K562 (cell line): Measurements from ENCODE around the gene ZNF672. TPM values are rescaled to one million over a fixed set of nuclear protein-coding genes. Genes with fewer than 3 reads are reported as not detected.

Source experiments
- BRD9 ChIP-seq: fragments of 450-650 bp; IDR thresholded peaks from 2 replicates; pipeline ENCODE4 v1.6.1; 2018; ENCODE audit warnings: low read depth; ENCODE audit not compliant: partially characterized antibody
- CSDE1 ChIP-seq, 2 experiments: fragments of 450-650 bp; IDR thresholded peaks; 2 replicates each; pipeline ENCODE4 v1.6.1; 2016; ENCODE audit warnings: mild to moderate bottlenecking in 1 of 2
- DPF2 ChIP-seq: fragments of 450-650 bp; IDR thresholded peaks from 2 replicates; pipeline ENCODE4 v1.6.1; 2016
- ELK1 ChIP-seq: sonication (generic); formaldehyde crosslinking; IDR thresholded peaks from 2 replicates; pipeline ENCODE4 v1.8.1; 2022; ENCODE audit warnings: missing genetic modification reagents
- FOXA1 ChIP-seq: fragments of 450-650 bp; IDR thresholded peaks from 2 replicates; pipeline ENCODE4 v1.6.1; 2016; ENCODE audit warnings: mild to moderate bottlenecking, borderline replicate concordance
- HES1 ChIP-seq: fragments of 450-650 bp; IDR thresholded peaks from 2 replicates; pipeline ENCODE4 v1.6.1; 2016; ENCODE audit warnings: low read depth, mild to moderate bottlenecking, moderate library complexity
- HMG20A ChIP-seq: fragments of 450-650 bp; formaldehyde crosslinking; conservative IDR thresholded peaks from 2 replicates; pipeline ENCODE4 v1.4.0; 2020; ENCODE audit warnings: mild to moderate bottlenecking, mixed read lengths
- MEIS2 ChIP-seq: fragments of 450-650 bp; IDR thresholded peaks from 2 replicates; pipeline ENCODE4 v1.6.1; 2014; ENCODE audit warnings: mild to moderate bottlenecking; ENCODE audit not compliant: partially characterized antibody
- NFIC ChIP-seq: fragments of 450-650 bp; IDR thresholded peaks from 2 replicates; pipeline ENCODE4 v1.6.1; 2017; ENCODE audit warnings: mild to moderate bottlenecking, inconsistent platforms
- RNF219 ChIP-seq: fragments of 250-450 bp; sonication (Bioruptor Pico); IDR thresholded peaks from 2 replicates; pipeline ENCODE4 v1.5.0; 2022; ENCODE audit warnings: mild to moderate bottlenecking
- SMARCE1 ChIP-seq: fragments of 450-650 bp; IDR thresholded peaks from 2 replicates; pipeline ENCODE4 v1.7.1; 2016; ENCODE audit warnings: mild to moderate bottlenecking
- SRSF7 ChIP-seq: fragments of 200-400 bp; formaldehyde crosslinking; optimal IDR thresholded peaks from 2 replicates; pipeline ENCODE3; 2017; ENCODE audit warnings: mild to moderate bottlenecking, low read depth, low read length
- ZBTB1 ChIP-seq: sonication (generic); formaldehyde crosslinking; IDR thresholded peaks from 2 replicates; pipeline ENCODE4 v1.8.1; 2023; ENCODE audit warnings: missing genetic modification reagents, low read depth, mild to moderate bottlenecking, borderline replicate concordance
- ZHX1 ChIP-seq: fragments of 150-350 bp; conservative IDR thresholded peaks from 2 replicates; pipeline ENCODE4 v1.6.1; 2014; ENCODE audit warnings: low read length
- ZNF239 ChIP-seq: fragments of 250-450 bp; sonication (Bioruptor Pico); IDR thresholded peaks from 2 replicates; pipeline ENCODE4 v1.4.0; 2020; ENCODE audit warnings: mild to moderate bottlenecking
- ZNF449 ChIP-seq: fragments of 250-450 bp; sonication (Bioruptor Pico); IDR thresholded peaks from 2 replicates; pipeline ENCODE4 v1.8.0; 2022; ENCODE audit warnings: moderate library complexity, mild to moderate bottlenecking, inconsistent platforms
- ZNF518B ChIP-seq: fragments of 250-450 bp; sonication (Bioruptor Pico); IDR thresholded peaks from 2 replicates; pipeline ENCODE4 v1.5.0; 2021; ENCODE audit warnings: mild to moderate bottlenecking, moderate library complexity
- polyA plus RNA-seq, 8 experiments: library from polyadenylated mRNA; depleted of rRNA in 4 of 8; stranded (reverse) in 5 of 8; unstranded in 3 of 8; fragments of >200 nt; fragmentation: Nextera tagmentation in 2 of 8; fragmentation: Illumina TruSeq in 1 of 8; extraction: Ambion mirVana in 2 of 8; extraction: Trizol in 1 of 8; gene quantifications; 2 replicates each; pipeline versions ENCODE4 v1.2.1 to v1.2.3, GENCODE V29; 2011 to 2014; ENCODE audit warnings: inconsistent platforms in 1 of 8, missing spikeins in 1 of 8
- total RNA-seq, 7 experiments: library from RNA; depleted of rRNA in 6 of 7; stranded (reverse); fragments of >200 nt in 6 of 7; fragmentation: Illumina TruSeq in 2 of 7; extraction: Trizol in 2 of 7; gene quantifications; 2 replicates each; pipeline versions ENCODE4 v1.2.1 to v1.2.3, GENCODE V29; 2011 to 2021; ENCODE audit warnings: low replicate concordance in 1 of 7

Gene ZNF672
- total and polyA plus RNA-seq, 9 of the 15 experiments (the other 6 are each of a cell fraction or from before 2014, with no cell fraction given), result 1.9 to 57.9 (median 24.1) TPM

- TF ChIP-seq ZNF239 (no peak), FOXA1 (no peak), DPF2 (peak; percentile 19; the same call in 1 of the 2 replicates), CSDE1 (IDR thresholded peaks at IDR 0.05) (no peak), ZHX1 (no peak), HES1 (no peak), ZBTB1 (CRISPR knock-in tag) (no peak), MEIS2 (peak; percentile 63), HMG20A (CRISPR knock-in tag) (no peak), NFIC (peak; percentile 69), BRD9 (no peak), RNF219 (CRISPR knock-in tag) (no peak), ZNF518B (CRISPR knock-in tag) (no peak), ELK1 (no peak), ZNF449 (CRISPR knock-in tag) (no peak), SRSF7 (no peak), SMARCE1 (0 out of 2 replicates have a peak, but pooled peaks have one; percentile 13)
These were observed 48.3 kb downstream of the ZNF672 start (continued) for GRCh38 chr1:248886237-248886895.
